Activated CD8-positive, alpha-beta memory T cell treated with anti-CD3 and anti-CD28 coated beads, Interleukin-2, amount 50 U/mL, for 24 hours (primary cell): Measurements from ENCODE around the gene PGLYRP2.

ENCODE experiments used
- DNase-seq: peaks from one replicate; pipeline ENCODE4 v3.0.0-alpha.2; 2020; ENCODE audit errors: extremely low read depth

The PGLYRP2 gene

DNA sequence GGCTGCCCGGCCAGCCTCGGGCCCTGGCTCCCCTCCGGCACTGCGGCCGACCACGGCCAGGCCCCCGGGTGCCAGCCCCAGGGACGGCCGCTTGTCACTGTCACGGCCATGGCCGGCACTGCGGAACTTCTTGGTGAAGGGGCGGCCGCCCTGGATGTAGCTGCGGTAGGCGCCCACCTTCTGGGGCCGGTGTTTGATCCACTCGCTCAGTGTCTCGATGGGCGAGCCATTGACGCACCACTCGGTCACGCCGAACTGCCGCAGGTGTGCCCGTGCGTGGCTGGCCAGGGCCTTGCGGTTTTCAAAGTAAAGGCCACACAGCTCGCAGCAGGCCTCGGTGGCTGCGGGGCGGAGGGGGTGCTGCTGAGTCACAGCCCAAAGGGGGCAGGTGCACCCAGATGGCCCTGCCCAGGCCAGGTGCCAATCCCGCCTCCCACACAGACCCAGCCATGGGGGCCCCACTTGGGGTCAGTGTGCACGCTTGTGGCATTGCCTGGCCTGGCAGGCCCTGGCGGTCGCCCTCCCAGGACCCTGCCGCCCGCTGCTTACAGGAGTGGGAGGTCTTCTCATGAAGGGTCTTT lies 54.5 kb downstream of the PGLYRP2 start:
- DNase-seq, result no peak

DNA sequence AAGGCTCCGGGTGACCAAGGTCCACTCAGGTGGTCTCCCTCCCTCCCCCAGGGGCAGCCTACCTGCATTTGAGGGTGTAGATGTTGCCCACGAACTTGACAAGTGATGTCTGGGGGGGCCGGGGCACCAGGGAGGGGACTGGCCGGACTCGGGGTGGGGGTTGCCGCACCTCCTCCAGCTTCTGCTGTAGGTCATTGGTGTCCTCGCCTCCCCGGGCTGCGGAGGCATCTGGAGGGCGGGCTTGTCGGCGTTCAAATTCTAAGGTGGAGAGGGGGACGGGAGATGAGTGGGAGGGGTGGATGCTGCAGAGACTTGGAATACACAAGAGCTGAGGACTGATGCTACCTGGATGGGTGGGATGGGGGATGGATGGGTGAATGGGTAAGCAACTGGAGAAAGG lies 55.2 kb downstream of the PGLYRP2 start:
- no peak for DNase-seq

DNA sequence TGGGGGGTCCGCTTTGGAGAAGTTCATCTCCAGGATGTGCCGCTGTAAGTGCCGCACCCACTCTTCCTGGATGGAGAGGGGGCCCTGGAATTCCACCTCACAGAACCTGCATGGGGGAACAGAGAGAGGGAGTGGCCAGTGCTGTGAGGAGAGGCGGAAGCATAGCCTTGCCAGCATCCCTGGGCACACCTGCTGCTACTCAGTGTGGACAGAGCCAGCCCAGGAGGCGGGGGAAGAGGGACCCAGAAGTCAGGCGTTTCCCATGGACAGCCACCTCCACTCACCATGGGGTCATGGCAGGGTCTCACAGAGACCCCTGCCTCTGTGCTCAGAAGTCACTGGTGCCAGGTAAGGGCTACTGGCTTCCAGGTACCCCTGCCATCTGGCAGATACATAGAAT lies 56.2 kb downstream of the PGLYRP2 start:
- no peak for DNase-seq

DNA sequence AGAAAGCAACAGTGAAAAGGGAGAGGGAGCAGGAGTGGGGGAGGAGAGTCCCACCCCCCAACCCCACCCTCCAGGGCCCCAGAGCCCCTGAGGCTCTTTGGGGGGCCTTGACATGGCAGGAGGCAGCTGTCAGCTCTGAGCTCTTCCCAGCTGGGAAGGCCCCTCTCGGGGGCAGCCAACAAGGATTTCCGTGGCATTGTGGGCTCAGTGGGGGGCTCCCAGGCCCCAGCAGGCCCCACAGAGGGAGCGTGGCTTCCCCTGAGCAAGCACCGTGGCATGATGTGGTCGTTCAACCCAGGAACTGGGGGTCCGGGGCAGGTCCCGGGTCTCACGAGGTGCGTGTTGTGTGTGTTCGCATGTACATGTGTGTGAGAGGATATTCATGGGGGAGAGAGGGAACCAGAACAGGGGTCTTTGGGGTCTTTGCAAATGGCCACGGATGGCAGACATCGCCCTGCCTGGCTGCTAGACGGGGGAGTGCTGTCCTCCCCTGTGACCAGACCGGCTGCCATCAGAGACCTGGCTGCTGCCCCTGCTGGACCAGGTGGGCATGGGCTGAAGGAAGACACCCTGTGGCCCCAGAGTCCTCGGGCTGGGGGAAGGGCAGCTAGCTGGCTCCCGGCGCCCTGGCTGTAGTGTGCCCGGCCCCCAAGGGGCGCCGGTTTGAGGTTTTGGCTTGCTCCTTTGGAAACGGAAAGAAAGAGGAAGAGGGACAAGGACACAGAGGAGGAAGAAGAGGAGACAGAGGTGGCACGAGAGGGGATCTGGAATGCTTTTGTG lies 56.8 kb downstream of the PGLYRP2 start:
- no peak for DNase-seq

DNA sequence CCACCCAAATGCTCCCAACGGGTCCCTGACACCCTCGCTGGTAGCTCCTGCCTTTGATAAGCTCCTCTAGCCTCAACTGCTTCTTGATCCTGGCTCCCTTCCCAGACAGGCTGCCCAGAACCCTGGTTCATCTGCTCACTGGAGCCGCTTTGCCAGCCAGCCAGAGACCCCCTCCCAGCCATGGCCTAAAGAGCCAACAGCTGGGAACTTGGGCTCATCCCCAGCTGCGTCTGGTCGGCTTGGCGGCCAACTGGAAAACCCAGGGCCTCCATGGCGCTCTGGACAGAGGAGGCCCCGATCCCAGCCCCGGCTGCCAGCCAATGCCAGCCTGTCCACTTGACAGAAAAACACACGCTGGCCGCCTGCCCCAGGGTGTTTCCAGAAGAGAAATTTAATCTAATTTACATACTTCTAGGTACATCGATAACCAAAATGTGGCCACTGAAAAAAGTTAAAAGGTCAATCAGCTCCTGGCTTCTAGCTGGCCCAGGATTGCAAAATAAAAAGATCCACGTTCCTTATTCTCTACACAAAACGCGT lies 57.5 kb downstream of the PGLYRP2 start:
- no peak for DNase-seq

DNA sequence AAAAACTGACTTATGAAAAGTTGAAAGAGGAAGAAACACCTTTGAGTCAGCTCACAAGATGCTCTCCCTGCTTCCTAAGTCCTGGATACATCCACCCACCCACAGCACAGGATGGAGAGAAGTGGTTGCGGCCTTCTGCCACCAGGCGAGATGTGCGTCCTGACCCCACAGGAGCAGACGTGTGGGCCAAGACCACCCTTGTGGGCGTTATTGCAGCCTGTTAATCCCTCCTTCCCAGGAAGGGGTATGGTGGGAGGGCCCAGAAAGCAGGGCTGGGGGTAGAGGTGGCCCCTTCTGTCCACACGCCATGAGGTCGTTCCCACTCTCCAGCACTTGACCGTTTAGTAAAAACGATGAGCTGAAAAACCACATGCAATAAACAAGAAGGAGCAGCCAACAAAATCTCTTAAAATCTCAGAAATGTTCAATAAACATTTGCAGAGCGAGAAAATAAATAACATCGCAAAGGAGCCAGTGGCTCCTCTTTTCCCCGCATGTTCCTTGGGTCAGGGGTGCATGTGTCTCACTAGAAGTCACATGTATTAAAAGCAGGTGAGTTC lies 58.1 kb downstream of the PGLYRP2 start:
- no peak for DNase-seq

DNA sequence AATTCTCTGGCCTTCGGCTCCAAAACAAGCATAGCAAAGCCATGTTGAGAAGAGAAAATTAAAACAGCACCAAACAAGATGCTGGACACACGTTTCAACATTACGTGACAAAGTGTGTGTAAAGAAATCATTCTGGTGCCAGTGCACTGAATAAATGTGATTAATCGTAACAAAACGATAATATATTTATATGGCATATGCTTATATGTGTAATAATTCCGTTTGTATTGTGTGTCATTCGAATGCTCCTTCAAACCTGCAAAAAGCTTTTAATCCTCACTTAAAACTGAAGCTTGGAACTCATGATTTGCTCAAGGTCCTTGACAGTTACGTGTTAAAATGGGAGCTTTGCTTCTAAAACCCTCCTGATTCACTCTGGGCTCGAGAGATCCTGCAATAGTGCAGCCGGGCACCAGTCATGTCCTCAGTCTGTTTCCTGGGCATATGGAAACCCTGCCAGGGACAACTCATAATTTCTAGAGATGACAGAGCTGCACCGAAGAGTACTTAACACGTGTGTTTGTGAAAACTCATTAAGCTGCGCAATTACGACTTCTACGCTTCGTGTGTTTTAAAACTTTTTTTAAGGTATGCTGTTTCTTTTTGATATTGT lies 59.8 kb downstream of the PGLYRP2 start:
- DNase-seq, result no peak
